HG03521 (cell line): ENCODE data around the gene SPATA24.
A peak's percentile ranks its signal among the peaks of the same experiment; 100 is the strongest.
"Not testable (repeated sequence)": the region's sequence is repeated elsewhere in the genome, so short reads cannot be mapped to it uniquely, and the experiment has no call there.

ENCODE experiments used
- ATAC-seq: cut with Tn5 transposase; IDR thresholded peaks from one replicate; pipeline ENCODE4 v1.9.1; 2021; ENCODE audit warnings: mild to moderate bottlenecking, moderate library complexity; ENCODE audit not compliant: unreplicated experiment

SPATA24 gene

GRCh38 chr5:139395844-139396640, 7.8 kb downstream of the SPATA24 start:
- no peak for ATAC-seq

- no peak for ATAC-seq
These were observed 9.0 kb downstream of the SPATA24 start, which contains the start of gene PROB1 for GRCh38 chr5:139394654-139395566. PROB1 (minus strand) TSS chr5:139395104; CDS start chr5:139395081, 23 bp downstream.

- no peak for ATAC-seq
These were observed 9.7 kb downstream of the SPATA24 start for GRCh38 chr5:139394123-139394653.

- ATAC-seq: no peak
These were observed 10.3 kb downstream of the SPATA24 start for GRCh38 chr5:139393497-139394122.

GRCh38 chr5:139392678-139393496, 11.0 kb downstream of the SPATA24 start:
- ATAC-seq: peak; percentile 44

- no peak for ATAC-seq
These were observed 11.6 kb downstream of the SPATA24 start for GRCh38 chr5:139392324-139392677.

- ATAC-seq: no peak
These were observed 12.1 kb downstream of the SPATA24 start for GRCh38 chr5:139391570-139392323.

GRCh38 chr5:139390639-139391569, 13.0 kb downstream of the SPATA24 start:
- no peak for ATAC-seq

- peak; percentile 38 for ATAC-seq
These were observed 13.9 kb downstream of the SPATA24 start, which contains the start of gene MZB1 for GRCh38 chr5:139389701-139390638. MZB1 (minus strand) TSS chr5:139389913; CDS start chr5:139389856, 57 bp downstream.

GRCh38 chr5:139388198-139388821, 15.6 kb downstream of the SPATA24 start:
- no peak for ATAC-seq

- ATAC-seq: no peak
These were observed 16.2 kb downstream of the SPATA24 start for GRCh38 chr5:139387611-139388197.

GRCh38 chr5:139386956-139387355, 16.9 kb downstream of the SPATA24 start:
- not testable (repeated sequence) for ATAC-seq

GRCh38 chr5:139386050-139386438, 17.8 kb downstream of the SPATA24 start:
- ATAC-seq: no peak

GRCh38 chr5:139385061-139386049, 18.5 kb downstream of the SPATA24 start:
- ATAC-seq: no peak

- no peak for ATAC-seq
These were observed 19.3 kb downstream of the SPATA24 start for GRCh38 chr5:139384591-139385051.
